GM10248 (cell line): ENCODE results near the gene SLC38A9.

ENCODE experiments used
- CTCF ChIA-PET: fragments of 300-600 bp; sonication (Branson Sonifier 250); formaldehyde crosslinking; extraction: SDS; loops from one replicate; lab custom pipeline; 2021; ENCODE audit warnings: antibody characterized with exemption; lab: Yijun Ruan, JAX
- POLR2A ChIA-PET: fragments of 350-650 bp; sonication (Branson Sonifier 250); formaldehyde crosslinking; extraction: SDS; loops from one replicate; lab custom pipeline; 2020; ENCODE audit warnings: antibody characterized with exemption; lab: Yijun Ruan, JAX
- DNase-seq: peaks from one replicate; pipeline ENCODE4 v3.0.0; 2012; ENCODE audit errors: extremely low spot score
- CTCF ChIP-seq: IDR thresholded peaks from 2 replicates; pipeline ENCODE4 v1.5.1; 2012; ENCODE audit warnings: mild to moderate bottlenecking, low read depth; ENCODE audit errors: extremely low read depth, missing control alignments, control extremely low read depth

Gene SLC38A9

DNA sequence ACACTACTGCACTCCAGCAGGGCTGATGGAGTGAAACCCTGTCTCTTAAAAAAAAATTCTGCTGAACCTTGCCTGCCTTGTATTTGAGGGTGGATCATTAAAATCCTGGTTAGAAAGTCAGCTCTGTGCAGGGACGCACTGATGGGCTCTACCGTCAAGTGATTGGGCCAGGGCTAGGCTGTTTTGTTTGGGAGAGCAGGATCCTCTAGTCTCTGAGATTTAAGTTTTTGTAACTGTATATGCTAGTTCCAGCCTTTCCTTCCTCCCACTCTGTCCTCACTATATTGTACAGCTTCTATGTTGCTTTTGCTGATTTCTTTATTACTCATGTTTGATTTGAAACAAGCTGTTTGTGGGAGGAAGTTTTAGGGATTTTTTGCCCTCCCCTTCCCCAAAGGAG lies 37.3 kb upstream of the SLC38A9 start:
- no peak for DNase-seq
- POLR2A ChIA-PET: no interaction called here
- CTCF ChIA-PET: no interaction called here
- no peak for TF ChIP-seq CTCF

GRCh38 chr5:55747778-55748318 lies 35.7 kb upstream of the SLC38A9 start:
- POLR2A ChIA-PET: no interaction called here
- no peak for TF ChIP-seq CTCF
- CTCF ChIA-PET: no interaction called here
- no peak for DNase-seq

- ChIA-PET POLR2A (no interaction called here), CTCF (no interaction called here)
- no peak for TF ChIP-seq CTCF
- no peak for DNase-seq
These were observed 30.7 kb upstream of the SLC38A9 start for GRCh38 chr5:55742778-55743177.

- CTCF ChIA-PET: no interaction called here
- POLR2A ChIA-PET: no interaction called here
- TF ChIP-seq CTCF: no peak
- DNase-seq: no peak
These were observed 25.7 kb upstream of the SLC38A9 start, which contains the start of gene DDX4 for GRCh38 chr5:55737793-55738192. TSS of gene DDX4 (plus strand) at chr5:55738061. CDS start at chr5:55738964, 903 bp downstream.

DNA sequence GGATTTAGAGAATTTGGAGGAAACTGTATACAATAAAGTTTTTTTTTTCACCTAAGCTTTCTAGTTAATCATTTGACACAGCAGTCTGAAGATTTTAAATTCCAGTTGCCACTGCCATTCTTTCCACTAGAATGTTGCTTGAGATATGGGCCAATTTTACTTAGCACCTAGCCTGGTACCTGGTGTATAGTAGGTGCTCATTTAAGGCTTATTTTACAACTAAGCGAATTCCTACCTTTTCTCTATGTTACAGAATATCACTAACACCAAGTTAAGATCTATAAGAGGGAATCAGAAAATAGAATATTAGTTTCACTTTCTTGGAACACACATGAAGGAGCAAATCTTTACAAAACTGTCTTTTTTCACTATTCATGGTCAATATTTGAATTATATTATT lies 22.5 kb upstream of the SLC38A9 start:
- TF ChIP-seq CTCF: no peak
- ChIA-PET CTCF (no interaction called here), POLR2A (no interaction called here)
- no peak for DNase-seq

DNA sequence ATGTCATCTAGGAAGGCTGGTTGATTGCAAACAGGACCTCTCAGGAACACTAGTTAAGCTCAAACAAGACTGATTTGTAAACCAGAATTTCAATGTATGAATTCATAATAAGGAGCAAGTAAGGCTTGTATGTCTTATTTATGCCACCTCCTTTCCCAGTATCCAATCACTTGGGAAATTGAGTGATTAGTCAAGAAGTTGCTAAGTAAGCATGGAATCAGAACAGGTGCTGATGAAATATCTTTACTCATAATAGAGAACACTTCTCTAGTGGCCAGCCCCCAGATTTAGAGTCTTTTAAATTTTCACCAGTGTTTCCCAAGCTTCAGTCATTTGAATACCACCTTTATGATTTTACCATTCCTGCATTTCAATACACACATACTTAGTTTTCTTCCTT lies 20.5 kb upstream of the SLC38A9 start:
- ChIA-PET CTCF (interaction anchor here (2.6 kb wide), 1 partner anchor 12 kb away, joined by 7 read pairs; no protein-coding TSS in a partner anchor), POLR2A (no interaction called here)
- no peak for TF ChIP-seq CTCF
- no peak for DNase-seq
